ENCODE results near the gene TULP1. TPM values are rescaled to one million over a fixed set of nuclear protein-coding genes. Genes with fewer than 3 reads are reported as not detected.

The TULP1 gene
- total and polyA plus RNA-seq, 2 of the 4 experiments (the other 2 are of a cell fraction) = not detected

GRCh38 chr6:35553315-35553714, 40.6 kb upstream of the TULP1 start:
- ATAC-seq (ENCODE audit: low read depth) (no peak), DNase-seq (no peak)
- ChIA-PET POLR2A (ENCODE audit: unreplicated experiment) (no interaction called here), CTCF (interaction anchor here (1.3 kb wide), 1 partner anchor 9 kb away, joined by 3 read pairs; no protein-coding TSS in a partner anchor)
- no peak overlapping the region for H4K91ac ChIP-seq (ENCODE audit: insufficient read depth, low read depth, low read length)
- no peaks in the 10 kb centered on the region for H3K36me3 ChIP-seq (ENCODE audit: control insufficient read depth, insufficient read depth, low read length)
- no peaks in the 10 kb centered on the region for H3K4me1 ChIP-seq (ENCODE audit: control insufficient read depth, insufficient read depth, low read length)
- no peaks in the 10 kb centered on the region for H4K20me1 ChIP-seq (ENCODE audit: insufficient read depth, low read length)
- no peaks in the 10 kb centered on the region for H3K79me1 ChIP-seq (ENCODE audit: low read depth in 1 of 2, low read length in 2 of 2)
- H3K14ac ChIP-seq (replicated peaks; ENCODE audit: low read depth, low read length) = no peak overlapping the region
- H3K27me3 ChIP-seq (ENCODE audit: control insufficient read depth, insufficient read depth, low read length) = peaks cover 19% of the 10 kb centered on the region
- no peak overlapping the region for H3K4me3 ChIP-seq (ENCODE audit: insufficient read depth, low read depth, low read length)
- 100% methylated on average over 1 of the region's 6 CpGs; no CpG with 5 or more reads in 1 of the 2 experiments for WGBS, 2 experiments (ENCODE audit: extremely low coverage in 2 of 2, insufficient read length in 1 of 2)
- H2BK15ac ChIP-seq (ENCODE audit: low read depth, low read length) = no peak overlapping the region
- H3K9ac ChIP-seq (ENCODE audit: low read depth, low read length) = no peak overlapping the region
- H3K18ac ChIP-seq (ENCODE audit: low read depth, low read length) = no peak overlapping the region
- no peak overlapping the region for H3K56ac ChIP-seq (ENCODE audit: extremely low read depth, insufficient read depth, low read length)
- no TSS peak for BruUV-seq (replicated peaks)
- dilution Hi-C loops (cut with HindIII; ENCODE audit: low sequenced_read_pairs, unreplicated experiment) (no loop called here), in situ Hi-C loops (cut with MboI; ENCODE audit: low sequenced_read_pairs) (no loop called here), intact Hi-C loops (cut with micrococcal nuclease) (no loop called here)
- H3K23ac ChIP-seq (ENCODE audit: low read depth, low read length) = no peak overlapping the region
- no peak overlapping the region for H3K4ac ChIP-seq (ENCODE audit: low read depth, low read length)
- H3K9me3 ChIP-seq (ENCODE audit: control insufficient read depth, insufficient read depth, low read length) = peaks cover 6% of the 10 kb centered on the region
- H3K27ac ChIP-seq (ENCODE audit: insufficient read depth, low read length) = no peak overlapping the region
- H2BK5ac ChIP-seq (ENCODE audit: low read depth, low read length, poor library complexity, severe bottlenecking) = no peak overlapping the region
- H3K9me1 ChIP-seq (ENCODE audit: insufficient read depth, low read length) = no peaks in the 10 kb centered on the region
- H2AK9ac ChIP-seq (replicated peaks; ENCODE audit: low read depth, low read length, poor library complexity) = no peak overlapping the region
- no peak for TF ChIP-seq RCOR1 (IDR thresholded peaks at IDR 0.05; ENCODE audit: insufficient replicate concordance, low read length)
- no peak for TF ChIP-seq MAZ (IDR thresholded peaks at IDR 0.05; ENCODE audit: borderline replicate concordance, low read depth, low read length)
- TF ChIP-seq RFX5 (IDR thresholded peaks at IDR 0.05; ENCODE audit: low read depth, low read length) = no peak
- no peak for TF ChIP-seq CEBPB (IDR thresholded peaks at IDR 0.05; ENCODE audit: low read depth, low read length)
- TF ChIP-seq FOS (IDR thresholded peaks at IDR 0.05; ENCODE audit: low read depth, low read length) = no peak
- TF ChIP-seq CHD1 (IDR thresholded peaks at IDR 0.05; ENCODE audit: low read depth, low read length) = no peak
- no peak for TF ChIP-seq USF2 (IDR thresholded peaks at IDR 0.05; ENCODE audit: low read depth, low read length)
- TF ChIP-seq CTCF (conservative IDR thresholded peaks at IDR 0.05; ENCODE audit: low read depth, low read length) = no peak
- TF ChIP-seq POLR2A (IDR thresholded peaks at IDR 0.05; ENCODE audit: low read depth, low read length) = no peak
- TF ChIP-seq ELK1 (IDR thresholded peaks at IDR 0.05; ENCODE audit: borderline replicate concordance, low read depth, low read length) = no peak
- TF ChIP-seq SMC3 (IDR thresholded peaks at IDR 0.05; ENCODE audit: low read depth, low read length) = no peak
- TF ChIP-seq MAFK (IDR thresholded peaks at IDR 0.05; ENCODE audit: low read depth, low read length) = no peak
- no peak for TF ChIP-seq BHLHE40 (IDR thresholded peaks at IDR 0.05; ENCODE audit: low read depth, low read length)
- no peak for TF ChIP-seq NFE2L2 (IDR thresholded peaks at IDR 0.05; ENCODE audit: low read depth, low read length)
- no peak for TF ChIP-seq MXI1 (IDR thresholded peaks at IDR 0.05; ENCODE audit: borderline replicate concordance, low read depth, low read length)
- no peak for TF ChIP-seq RAD21 (IDR thresholded peaks at IDR 0.05; ENCODE audit: low read length)
- H3K4me2 ChIP-seq (ENCODE audit: low read depth, low read length) = no peak overlapping the region
- H2BK120ac ChIP-seq (ENCODE audit: low read depth, low read length) = no peak overlapping the region
- H4K5ac ChIP-seq (ENCODE audit: low read depth, low read length) = no peak overlapping the region
- H4K8ac ChIP-seq (ENCODE audit: low read depth in 2 of 2, low read length in 2 of 2) = no peak overlapping the region
- H2BK20ac ChIP-seq (ENCODE audit: low read depth, low read length) = no peak overlapping the region
- no peak overlapping the region for H2AFZ ChIP-seq (replicated peaks; ENCODE audit: low read length, poor library complexity)
- no peak overlapping the region for H2AK5ac ChIP-seq (ENCODE audit: low read depth, low read length)

Measured in IMR-90 (cell line).